Activated naive CD8-positive, alpha-beta T cell (primary cell): ENCODE results near the gene CPE.
A peak's percentile ranks its signal among the peaks of the same experiment; 100 is the strongest.

Experiments used
- H3K27ac Mint-ChIP-seq: one replicate; pipeline ENCODE4 v1.8.0; 2021; ENCODE audit warnings: mixed read lengths
- H3K27me3 Mint-ChIP-seq: one replicate; pipeline ENCODE4 v1.8.0; 2021; ENCODE audit warnings: mixed read lengths
- H3K36me3 Mint-ChIP-seq: one replicate; pipeline ENCODE4 v1.8.0; 2021; ENCODE audit warnings: mixed read lengths
- H3K4me1 Mint-ChIP-seq: one replicate; pipeline ENCODE4 v1.8.0; 2021; ENCODE audit warnings: low read depth, mixed read lengths
- H3K4me3 Mint-ChIP-seq: one replicate; pipeline ENCODE4 v1.8.0; 2021; ENCODE audit warnings: mild to moderate bottlenecking, mixed read lengths
- H3K9me3 Mint-ChIP-seq: one replicate; pipeline ENCODE4 v1.8.0; 2021; ENCODE audit warnings: low read depth, mixed read lengths

The CPE gene

DNA sequence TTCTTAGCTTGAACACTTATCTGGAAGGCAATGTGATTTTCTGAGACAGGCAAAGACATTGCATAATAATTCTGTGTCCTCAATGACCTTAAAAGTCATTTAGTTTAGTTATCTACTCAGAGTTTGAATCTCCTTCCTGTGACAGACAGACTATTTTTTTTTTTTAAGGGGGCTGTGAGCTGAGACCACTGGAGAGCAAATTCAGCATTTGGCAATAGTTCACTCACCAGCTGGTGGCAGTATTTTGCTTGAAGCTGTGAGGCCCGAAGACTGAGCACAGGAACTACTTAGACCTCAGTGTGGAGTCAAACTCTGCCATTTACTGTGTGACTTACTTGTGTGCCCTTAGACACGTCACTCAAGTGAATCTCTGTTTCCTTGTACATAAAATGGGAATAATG, 22.9 kb upstream of the CPE start:
- H3K4me3 Mint-ChIP-seq, result no peak overlapping the region
- H3K27me3 Mint-ChIP-seq, result peaks cover 2% of the 10 kb centered on the region
- H3K36me3 Mint-ChIP-seq, result peaks cover under 1% of the 10 kb centered on the region
- no peak overlapping the region for H3K27ac Mint-ChIP-seq
- H3K4me1 Mint-ChIP-seq, result no peaks in the 10 kb centered on the region
- no peaks in the 10 kb centered on the region for H3K9me3 Mint-ChIP-seq

GRCh38 chr4:165359506-165359905, 19.3 kb upstream of the CPE start:
- no peaks in the 10 kb centered on the region for H3K9me3 Mint-ChIP-seq
- no peak overlapping the region for H3K4me3 Mint-ChIP-seq
- H3K27ac Mint-ChIP-seq, result no peak overlapping the region
- peaks cover 7% of the 10 kb centered on the region for H3K27me3 Mint-ChIP-seq
- H3K4me1 Mint-ChIP-seq, result no peaks in the 10 kb centered on the region
- no peaks in the 10 kb centered on the region for H3K36me3 Mint-ChIP-seq

DNA sequence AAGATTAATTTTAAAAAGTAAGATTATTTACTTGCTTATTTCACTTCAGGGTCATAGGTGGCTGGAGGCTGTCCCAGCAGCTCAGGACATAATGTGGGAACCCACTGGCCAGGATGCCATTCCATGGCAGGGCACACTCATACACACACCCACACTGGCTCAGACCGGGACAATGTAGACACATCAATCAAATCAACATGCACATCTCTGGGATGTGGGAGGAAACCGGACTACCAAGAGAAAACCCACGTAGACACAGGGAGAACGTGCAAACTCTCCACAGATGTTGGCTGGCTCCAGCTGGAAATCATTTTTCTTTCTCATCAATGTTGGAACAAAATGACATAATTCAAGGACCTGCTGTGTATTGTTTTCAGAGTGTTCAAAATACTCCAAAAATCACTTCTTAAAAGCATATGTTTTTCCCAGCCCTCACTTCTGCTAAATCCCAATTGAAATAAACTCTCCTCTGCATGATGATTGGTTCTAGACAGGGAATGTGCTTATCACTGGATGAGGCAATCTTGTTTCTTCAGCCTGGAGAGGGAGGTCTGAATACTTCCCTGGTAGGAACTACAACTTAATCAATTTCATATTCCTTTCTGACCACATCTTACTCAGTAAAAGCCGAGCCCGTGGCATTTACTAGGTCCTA, 18.6 kb upstream of the CPE start:
- no peak overlapping the region for H3K27ac Mint-ChIP-seq
- no peak overlapping the region for H3K4me3 Mint-ChIP-seq
- H3K36me3 Mint-ChIP-seq, result no peaks in the 10 kb centered on the region
- no peaks in the 10 kb centered on the region for H3K9me3 Mint-ChIP-seq
- H3K4me1 Mint-ChIP-seq, result no peaks in the 10 kb centered on the region
- peaks cover 7% of the 10 kb centered on the region for H3K27me3 Mint-ChIP-seq

- H3K27me3 Mint-ChIP-seq, result peaks cover 7% of the 10 kb centered on the region
Measured at GRCh38 chr4:165360985-165361670, 17.7 kb upstream of the CPE start.

DNA sequence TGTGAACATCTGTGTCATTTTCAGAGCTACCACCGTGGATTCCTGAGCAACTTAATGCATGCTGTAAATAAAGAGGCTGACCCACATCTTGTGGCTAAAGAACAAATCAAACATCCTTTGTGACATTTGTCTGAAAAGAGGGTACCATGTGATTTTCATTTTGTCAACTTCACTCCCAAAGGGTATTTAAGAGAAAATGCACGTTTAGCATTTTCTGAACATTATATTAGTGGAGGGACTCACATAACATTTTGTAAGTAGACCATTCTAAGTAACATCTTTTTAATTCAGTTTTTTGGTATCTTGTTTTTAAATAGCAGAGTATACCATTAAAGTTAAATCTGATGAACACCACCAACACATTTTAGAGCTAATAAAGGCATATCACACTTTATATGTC, 17.0 kb upstream of the CPE start:
- no peak overlapping the region for H3K27ac Mint-ChIP-seq
- H3K9me3 Mint-ChIP-seq, result no peaks in the 10 kb centered on the region
- H3K4me1 Mint-ChIP-seq, result no peaks in the 10 kb centered on the region
- H3K36me3 Mint-ChIP-seq, result no peaks in the 10 kb centered on the region
- H3K27me3 Mint-ChIP-seq, result peaks cover 7% of the 10 kb centered on the region
- H3K4me3 Mint-ChIP-seq, result no peak overlapping the region

More at GRCh38 chr4:165360985-165361670, 17.7 kb upstream of the CPE start:
- Mint-ChIP-seq H3K4me1 (no peaks in the 10 kb centered on the region), H3K27ac (no peak overlapping the region), H3K4me3 (no peak overlapping the region), H3K9me3 (no peaks in the 10 kb centered on the region), H3K36me3 (no peaks in the 10 kb centered on the region)

GRCh38 chr4:165364452-165365080, 14.2 kb upstream of the CPE start:
- H3K27ac Mint-ChIP-seq, result no peak overlapping the region

GRCh38 chr4:165367040-165367439, 11.8 kb upstream of the CPE start:
- Mint-ChIP-seq H3K9me3 (no peaks in the 10 kb centered on the region), H3K36me3 (no peaks in the 10 kb centered on the region), H3K27me3 (peaks cover 1% of the 10 kb centered on the region), H3K4me3 (no peak overlapping the region), H3K27ac (no peak overlapping the region), H3K4me1 (no peaks in the 10 kb centered on the region)

More at GRCh38 chr4:165364452-165365080, 14.2 kb upstream of the CPE start:
- Mint-ChIP-seq H3K4me3 (no peak overlapping the region), H3K27me3 (peaks cover 7% of the 10 kb centered on the region), H3K9me3 (no peaks in the 10 kb centered on the region), H3K36me3 (no peaks in the 10 kb centered on the region), H3K4me1 (no peaks in the 10 kb centered on the region)

GRCh38 chr4:165368114-165368513, 10.7 kb upstream of the CPE start:
- no peaks in the 10 kb centered on the region for H3K9me3 Mint-ChIP-seq
- H3K27me3 Mint-ChIP-seq, result no peaks in the 10 kb centered on the region
- no peaks in the 10 kb centered on the region for H3K4me1 Mint-ChIP-seq
- H3K27ac Mint-ChIP-seq, result no peak overlapping the region
- no peak overlapping the region for H3K4me3 Mint-ChIP-seq
- H3K36me3 Mint-ChIP-seq, result no peaks in the 10 kb centered on the region

DNA sequence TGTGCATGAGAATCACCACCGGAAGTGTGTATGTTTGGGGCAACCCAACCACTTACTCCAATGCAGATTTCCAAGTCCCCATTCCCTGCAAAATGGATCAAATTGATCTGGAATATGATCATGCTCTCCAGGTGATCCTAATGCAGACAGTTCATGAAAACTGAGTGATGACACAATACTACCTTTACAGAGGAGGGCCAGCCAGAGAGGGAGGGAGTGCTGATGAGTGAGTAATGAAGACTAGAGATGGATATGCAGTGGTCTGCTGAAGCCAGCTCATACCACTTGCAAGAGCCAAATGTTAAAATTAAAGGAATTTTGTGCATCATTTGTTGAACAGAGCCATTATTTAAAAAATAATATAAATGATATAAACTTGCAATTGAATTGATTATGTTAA, 10.2 kb upstream of the CPE start:
- H3K4me3 Mint-ChIP-seq, result no peak overlapping the region
- H3K4me1 Mint-ChIP-seq, result no peaks in the 10 kb centered on the region
- no peak overlapping the region for H3K27ac Mint-ChIP-seq
- H3K36me3 Mint-ChIP-seq, result no peaks in the 10 kb centered on the region
- no peaks in the 10 kb centered on the region for H3K9me3 Mint-ChIP-seq
- no peaks in the 10 kb centered on the region for H3K27me3 Mint-ChIP-seq

- Mint-ChIP-seq H3K27me3 (no peaks in the 10 kb centered on the region), H3K4me3 (no peak overlapping the region), H3K27ac (no peak overlapping the region), H3K36me3 (no peaks in the 10 kb centered on the region), H3K9me3 (peaks cover 4% of the 10 kb centered on the region), H3K4me1 (no peaks in the 10 kb centered on the region)
Measured at GRCh38 chr4:165369522-165369921, 9.3 kb upstream of the CPE start.

GRCh38 chr4:165370530-165370929, 8.3 kb upstream of the CPE start:
- peaks cover 3% of the 10 kb centered on the region for H3K4me1 Mint-ChIP-seq
- peaks cover 5% of the 10 kb centered on the region for H3K9me3 Mint-ChIP-seq
- H3K36me3 Mint-ChIP-seq, result no peaks in the 10 kb centered on the region
- no peak overlapping the region for H3K4me3 Mint-ChIP-seq
- no peak overlapping the region for H3K27ac Mint-ChIP-seq
- peaks cover 4% of the 10 kb centered on the region for H3K27me3 Mint-ChIP-seq

DNA sequence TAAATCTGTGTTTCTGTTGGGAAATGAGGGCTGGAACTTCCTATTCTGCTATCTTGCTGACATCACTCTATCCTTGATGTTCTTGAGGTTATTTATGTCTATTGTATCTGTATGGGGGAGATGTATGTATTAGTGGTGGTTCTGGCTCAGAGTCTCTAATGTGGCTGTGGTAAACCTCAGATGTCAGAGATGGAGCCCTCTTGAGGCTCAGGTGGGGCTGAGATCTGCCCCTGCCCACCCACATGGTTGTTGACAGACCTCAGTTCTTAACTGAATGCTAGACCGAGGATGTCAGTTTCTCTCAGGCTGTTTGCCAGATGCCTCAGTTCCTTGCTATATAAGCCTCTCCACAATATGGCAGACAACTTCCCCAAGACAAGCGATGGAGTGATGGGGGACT, 3.3 kb upstream of the CPE start:
- Mint-ChIP-seq H3K4me3 (no peak overlapping the region), H3K27ac (no peak overlapping the region), H3K27me3 (peaks cover 22% of the 10 kb centered on the region), H3K9me3 (peaks cover 5% of the 10 kb centered on the region), H3K4me1 (peaks cover 6% of the 10 kb centered on the region), H3K36me3 (no peaks in the 10 kb centered on the region)

DNA sequence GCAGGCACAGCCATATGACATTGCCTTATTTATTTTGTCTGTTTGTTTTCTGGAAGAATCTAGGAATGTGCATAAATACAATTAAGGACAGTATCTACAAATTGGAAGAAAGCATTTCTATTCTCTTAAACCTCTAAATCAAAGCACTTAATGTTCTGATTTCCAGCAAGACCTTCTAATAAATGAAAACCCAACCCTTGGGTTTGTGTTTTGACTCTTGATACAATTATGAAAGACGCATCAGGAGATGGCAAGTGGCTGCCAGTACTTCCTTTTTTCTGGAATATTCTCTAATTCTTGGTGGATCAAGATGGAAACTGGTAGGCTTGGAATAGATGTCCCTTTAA, 437 bp upstream of the CPE start:
- H3K36me3 Mint-ChIP-seq, result no peaks in the 10 kb centered on the region
- peaks cover 5% of the 10 kb centered on the region for H3K9me3 Mint-ChIP-seq
- H3K27me3 Mint-ChIP-seq, result peaks cover 31% of the 10 kb centered on the region
- no peak overlapping the region for H3K27ac Mint-ChIP-seq
- peak overlapping the region; percentile 81 for H3K4me3 Mint-ChIP-seq
- peaks cover 6% of the 10 kb centered on the region for H3K4me1 Mint-ChIP-seq

DNA sequence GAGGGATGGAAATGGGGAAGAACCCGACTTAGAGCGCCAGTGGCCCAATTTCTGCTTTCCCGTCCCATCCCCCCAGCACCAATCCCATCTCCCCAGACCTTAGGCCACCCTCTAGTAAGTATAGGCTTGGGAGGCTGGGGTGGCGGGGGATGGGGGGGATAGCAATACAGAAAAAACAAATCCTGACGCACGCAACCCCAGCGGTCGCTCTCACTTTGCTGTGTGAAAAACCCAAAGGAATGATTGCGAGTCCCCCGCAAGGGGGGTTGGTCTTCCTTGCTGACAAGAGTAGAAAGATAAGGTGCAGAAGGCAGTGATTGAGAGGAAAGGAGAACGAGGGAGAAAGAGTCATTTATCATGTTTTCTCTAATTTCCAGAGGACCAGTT, 863 bp downstream of the CPE start:
- Mint-ChIP-seq H3K4me1 (peaks cover 6% of the 10 kb centered on the region), H3K27ac (no peak overlapping the region), H3K9me3 (no peaks in the 10 kb centered on the region), H3K4me3 (peak overlapping the region; percentile 67), H3K27me3 (peaks cover 31% of the 10 kb centered on the region), H3K36me3 (no peaks in the 10 kb centered on the region)

- Mint-ChIP-seq H3K4me1 (peaks cover 2% of the 10 kb centered on the region), H3K36me3 (no peaks in the 10 kb centered on the region), H3K4me3 (no peak overlapping the region), H3K27ac (no peak overlapping the region), H3K9me3 (no peaks in the 10 kb centered on the region), H3K27me3 (peaks cover 26% of the 10 kb centered on the region)
Measured at GRCh38 chr4:165380805-165381204, 2.0 kb downstream of the CPE start.
